AG09319 (cell line): ENCODE measurements around the gene AKAP8.

Experiments
- DNase-seq: peaks from one replicate; pipeline ENCODE4 v3.0.0-alpha.2; 2010; ENCODE audit warnings: low read depth; ENCODE audit errors: extremely low read depth
- TF ChIP-seq, protein P1 (sequence below): IDR thresholded peaks from 2 replicates; pipeline ENCODE4 v1.5.1; 2011; ENCODE audit warnings: low read depth, mild to moderate bottlenecking, inconsistent platforms, low read length, moderate library complexity

AKAP8 gene

DNA sequence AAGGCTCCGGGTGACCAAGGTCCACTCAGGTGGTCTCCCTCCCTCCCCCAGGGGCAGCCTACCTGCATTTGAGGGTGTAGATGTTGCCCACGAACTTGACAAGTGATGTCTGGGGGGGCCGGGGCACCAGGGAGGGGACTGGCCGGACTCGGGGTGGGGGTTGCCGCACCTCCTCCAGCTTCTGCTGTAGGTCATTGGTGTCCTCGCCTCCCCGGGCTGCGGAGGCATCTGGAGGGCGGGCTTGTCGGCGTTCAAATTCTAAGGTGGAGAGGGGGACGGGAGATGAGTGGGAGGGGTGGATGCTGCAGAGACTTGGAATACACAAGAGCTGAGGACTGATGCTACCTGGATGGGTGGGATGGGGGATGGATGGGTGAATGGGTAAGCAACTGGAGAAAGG is 44.5 kb upstream of the AKAP8 start:
- TF ChIP-seq, protein P1, sequence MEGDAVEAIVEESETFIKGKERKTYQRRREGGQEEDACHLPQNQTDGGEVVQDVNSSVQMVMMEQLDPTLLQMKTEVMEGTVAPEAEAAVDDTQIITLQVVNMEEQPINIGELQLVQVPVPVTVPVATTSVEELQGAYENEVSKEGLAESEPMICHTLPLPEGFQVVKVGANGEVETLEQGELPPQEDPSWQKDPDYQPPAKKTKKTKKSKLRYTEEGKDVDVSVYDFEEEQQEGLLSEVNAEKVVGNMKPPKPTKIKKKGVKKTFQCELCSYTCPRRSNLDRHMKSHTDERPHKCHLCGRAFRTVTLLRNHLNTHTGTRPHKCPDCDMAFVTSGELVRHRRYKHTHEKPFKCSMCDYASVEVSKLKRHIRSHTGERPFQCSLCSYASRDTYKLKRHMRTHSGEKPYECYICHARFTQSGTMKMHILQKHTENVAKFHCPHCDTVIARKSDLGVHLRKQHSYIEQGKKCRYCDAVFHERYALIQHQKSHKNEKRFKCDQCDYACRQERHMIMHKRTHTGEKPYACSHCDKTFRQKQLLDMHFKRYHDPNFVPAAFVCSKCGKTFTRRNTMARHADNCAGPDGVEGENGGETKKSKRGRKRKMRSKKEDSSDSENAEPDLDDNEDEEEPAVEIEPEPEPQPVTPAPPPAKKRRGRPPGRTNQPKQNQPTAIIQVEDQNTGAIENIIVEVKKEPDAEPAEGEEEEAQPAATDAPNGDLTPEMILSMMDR, result no peak
- no peak for DNase-seq

DNA sequence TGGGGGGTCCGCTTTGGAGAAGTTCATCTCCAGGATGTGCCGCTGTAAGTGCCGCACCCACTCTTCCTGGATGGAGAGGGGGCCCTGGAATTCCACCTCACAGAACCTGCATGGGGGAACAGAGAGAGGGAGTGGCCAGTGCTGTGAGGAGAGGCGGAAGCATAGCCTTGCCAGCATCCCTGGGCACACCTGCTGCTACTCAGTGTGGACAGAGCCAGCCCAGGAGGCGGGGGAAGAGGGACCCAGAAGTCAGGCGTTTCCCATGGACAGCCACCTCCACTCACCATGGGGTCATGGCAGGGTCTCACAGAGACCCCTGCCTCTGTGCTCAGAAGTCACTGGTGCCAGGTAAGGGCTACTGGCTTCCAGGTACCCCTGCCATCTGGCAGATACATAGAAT is 43.5 kb upstream of the AKAP8 start:
- no peak for DNase-seq
- TF ChIP-seq, protein P1, result no peak

GRCh38 chr19:15422296-15423075 is 42.9 kb upstream of the AKAP8 start:
- TF ChIP-seq, protein P1, result no peak
- no peak for DNase-seq

DNA sequence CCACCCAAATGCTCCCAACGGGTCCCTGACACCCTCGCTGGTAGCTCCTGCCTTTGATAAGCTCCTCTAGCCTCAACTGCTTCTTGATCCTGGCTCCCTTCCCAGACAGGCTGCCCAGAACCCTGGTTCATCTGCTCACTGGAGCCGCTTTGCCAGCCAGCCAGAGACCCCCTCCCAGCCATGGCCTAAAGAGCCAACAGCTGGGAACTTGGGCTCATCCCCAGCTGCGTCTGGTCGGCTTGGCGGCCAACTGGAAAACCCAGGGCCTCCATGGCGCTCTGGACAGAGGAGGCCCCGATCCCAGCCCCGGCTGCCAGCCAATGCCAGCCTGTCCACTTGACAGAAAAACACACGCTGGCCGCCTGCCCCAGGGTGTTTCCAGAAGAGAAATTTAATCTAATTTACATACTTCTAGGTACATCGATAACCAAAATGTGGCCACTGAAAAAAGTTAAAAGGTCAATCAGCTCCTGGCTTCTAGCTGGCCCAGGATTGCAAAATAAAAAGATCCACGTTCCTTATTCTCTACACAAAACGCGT is 42.2 kb upstream of the AKAP8 start:
- TF ChIP-seq, protein P1, result no peak
- DNase-seq, result no peak

DNA sequence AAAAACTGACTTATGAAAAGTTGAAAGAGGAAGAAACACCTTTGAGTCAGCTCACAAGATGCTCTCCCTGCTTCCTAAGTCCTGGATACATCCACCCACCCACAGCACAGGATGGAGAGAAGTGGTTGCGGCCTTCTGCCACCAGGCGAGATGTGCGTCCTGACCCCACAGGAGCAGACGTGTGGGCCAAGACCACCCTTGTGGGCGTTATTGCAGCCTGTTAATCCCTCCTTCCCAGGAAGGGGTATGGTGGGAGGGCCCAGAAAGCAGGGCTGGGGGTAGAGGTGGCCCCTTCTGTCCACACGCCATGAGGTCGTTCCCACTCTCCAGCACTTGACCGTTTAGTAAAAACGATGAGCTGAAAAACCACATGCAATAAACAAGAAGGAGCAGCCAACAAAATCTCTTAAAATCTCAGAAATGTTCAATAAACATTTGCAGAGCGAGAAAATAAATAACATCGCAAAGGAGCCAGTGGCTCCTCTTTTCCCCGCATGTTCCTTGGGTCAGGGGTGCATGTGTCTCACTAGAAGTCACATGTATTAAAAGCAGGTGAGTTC is 41.6 kb upstream of the AKAP8 start:
- no peak for DNase-seq

GRCh38 chr19:15419413-15420025 is 39.9 kb upstream of the AKAP8 start:
- TF ChIP-seq, protein P1, result no peak
- no peak for DNase-seq

More for the DNA sequence above, 41.6 kb upstream of the AKAP8 start:
- TF ChIP-seq, protein P1, result no peak
